ENCODE measurements around the gene RPS18.

GRCh38 chr6:33249732-33250630 lies 21.9 kb upstream of the RPS18 start:
- TF ChIP-seq CTCF (IDR thresholded peaks at IDR 0.05): no peak
- no peak for TF ChIP-seq POLR2A (IDR thresholded peaks at IDR 0.05)

All from adrenal gland (tissue), 5 donors.